ENCODE data around the gene DDI2. TPM values are rescaled to one million over a fixed set of nuclear protein-coding genes. Genes with fewer than 3 reads are reported as not detected.

DDI2 gene
- polyA plus RNA-seq, 1 experiment = 7.8 TPM

GRCh38 chr1:15706751-15707150 lies 89.5 kb downstream of the DDI2 start:
- ChIA-PET POLR2A (interaction anchor here (0.6 kb wide), 1 partner anchor 118 kb away, joined by 3 read pairs; no protein-coding TSS in a partner anchor), CTCF (interaction anchor here (0.6 kb wide), 1 partner anchor 341 kb away, joined by 4 read pairs; no protein-coding TSS in a partner anchor)
- H3K27me3 ChIP-seq (ENCODE audit: control insufficient read depth, insufficient read depth, low read length) = no peaks in the 10 kb centered on the region
- no peak overlapping the region for H3K27ac ChIP-seq (ENCODE audit: low read depth, low read length)
- no peaks in the 10 kb centered on the region for H3K9me3 ChIP-seq (ENCODE audit: control insufficient read depth, insufficient read depth, low read length)
- no peak for TF ChIP-seq CTCF (IDR thresholded peaks at IDR 0.05; ENCODE audit: low read depth, low read length)
- H3K4me3 ChIP-seq (ENCODE audit: low read depth, low read length) = no peak overlapping the region
- DNase-seq (ENCODE audit: low read depth, low spot score) = no peak

- H3K27me3 ChIP-seq (ENCODE audit: control insufficient read depth, insufficient read depth, low read length) = no peaks in the 10 kb centered on the region
- no peak overlapping the region for H3K4me3 ChIP-seq (ENCODE audit: low read depth, low read length)
- no peak for TF ChIP-seq CTCF (IDR thresholded peaks at IDR 0.05; ENCODE audit: low read depth, low read length)
- no peaks in the 10 kb centered on the region for H3K9me3 ChIP-seq (ENCODE audit: control insufficient read depth, insufficient read depth, low read length)
- DNase-seq (ENCODE audit: low read depth, low spot score) = no peak
- ChIA-PET POLR2A (interaction anchor here (0.6 kb wide), 1 partner anchor 119 kb away, joined by 3 read pairs; no protein-coding TSS in a partner anchor), CTCF (no interaction called here)
- no peak overlapping the region for H3K27ac ChIP-seq (ENCODE audit: low read depth, low read length)
Observed at GRCh38 chr1:15707239-15707925, 90.1 kb downstream of the DDI2 start.

GRCh38 chr1:15708486-15709137 lies 91.4 kb downstream of the DDI2 start:
- Histone ChIP-seq H3K9me3 (ENCODE audit: control insufficient read depth, insufficient read depth, low read length) (no peaks in the 10 kb centered on the region), H3K4me3 (ENCODE audit: low read depth, low read length) (no peak overlapping the region), H3K27ac (ENCODE audit: low read depth, low read length) (no peak overlapping the region), H3K27me3 (ENCODE audit: control insufficient read depth, insufficient read depth, low read length) (no peaks in the 10 kb centered on the region)
- TF ChIP-seq CTCF (IDR thresholded peaks at IDR 0.05; ENCODE audit: low read depth, low read length) = no peak
- POLR2A ChIA-PET = no interaction called here
- DNase-seq (ENCODE audit: low read depth, low spot score) = no peak
- CTCF ChIA-PET = interaction anchor here (0.5 to 0.6 kb wide), 3 partner anchors 9 to 114 kb away, joined by 3 to 7 read pairs (median 6); no protein-coding TSS in a partner anchor

- no peak for TF ChIP-seq CTCF (IDR thresholded peaks at IDR 0.05; ENCODE audit: low read depth, low read length)
- no peaks in the 10 kb centered on the region for H3K27me3 ChIP-seq (ENCODE audit: control insufficient read depth, insufficient read depth, low read length)
- H3K4me3 ChIP-seq (ENCODE audit: low read depth, low read length) = no peak overlapping the region
- ChIA-PET POLR2A (interaction anchor here (0.5 kb wide), 1 partner anchor 29 kb away, joined by 3 read pairs; no protein-coding TSS in a partner anchor), CTCF (interaction anchor here (0.6 kb wide), 1 partner anchor 64 kb away, joined by 6 read pairs; no protein-coding TSS in a partner anchor)
- H3K9me3 ChIP-seq (ENCODE audit: control insufficient read depth, insufficient read depth, low read length) = no peaks in the 10 kb centered on the region
- no peak overlapping the region for H3K27ac ChIP-seq (ENCODE audit: low read depth, low read length)
- DNase-seq (ENCODE audit: low read depth, low spot score) = no peak
Observed at GRCh38 chr1:15709226-15709625, 92.0 kb downstream of the DDI2 start.

GRCh38 chr1:15712168-15712567 lies 94.9 kb downstream of the DDI2 start:
- TF ChIP-seq CTCF (IDR thresholded peaks at IDR 0.05; ENCODE audit: low read depth, low read length) = no peak
- Histone ChIP-seq H3K27me3 (ENCODE audit: control insufficient read depth, insufficient read depth, low read length) (no peaks in the 10 kb centered on the region), H3K27ac (ENCODE audit: low read depth, low read length) (no peak overlapping the region), H3K4me3 (ENCODE audit: low read depth, low read length) (no peak overlapping the region), H3K9me3 (ENCODE audit: control insufficient read depth, insufficient read depth, low read length) (no peaks in the 10 kb centered on the region)
- DNase-seq (ENCODE audit: low read depth, low spot score) = no peak
- POLR2A ChIA-PET = no interaction called here
- CTCF ChIA-PET = interaction anchor here (0.6 kb wide), 1 partner anchor 344 kb away, joined by 3 read pairs; no protein-coding TSS in a partner anchor
